ENCODE results near the gene SIGLEC12. TPM values are rescaled to one million over a fixed set of nuclear protein-coding genes. Genes with fewer than 3 reads are reported as not detected.

Gene SIGLEC12
- total and polyA plus RNA-seq, 2 of the 13 experiments (the other 11 are each of a cell fraction or from before 2014, with no cell fraction given) = not detected

DNA sequence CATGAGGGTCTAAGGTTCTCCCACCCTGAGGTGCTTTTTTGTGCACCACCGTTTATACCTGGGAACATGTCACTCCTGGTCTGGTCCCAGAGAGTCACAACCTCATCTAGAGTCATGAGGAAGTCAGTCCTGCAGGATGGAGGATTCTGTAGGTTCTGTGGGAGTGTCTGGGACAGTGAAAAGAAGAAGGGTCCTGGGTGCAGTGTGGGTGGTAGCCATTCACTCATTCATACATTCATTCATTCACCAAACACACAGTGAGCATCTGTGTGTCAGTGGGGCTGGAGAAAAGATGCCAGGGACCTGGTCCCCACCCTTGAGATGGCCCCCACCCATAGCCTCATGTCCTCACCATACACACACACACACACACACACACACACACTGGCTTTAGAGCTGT is 32.0 kb downstream of the SIGLEC12 start:
- no peak overlapping the region for H2AFZ ChIP-seq (ENCODE audit: low read length)
- no peak for ATAC-seq
- no peak for FAIRE-seq

More for the DNA sequence above, 32.0 kb downstream of the SIGLEC12 start:
- ChIA-PET POLR2A (no interaction called here), CTCF (ENCODE audit: low intra/inter-chr PET ratio, low total read pairs) (no interaction called here)
- no TSS peak for BruUV-seq (replicated peaks)
- Histone ChIP-seq H3K9me3 (ENCODE audit: low read length) (no peaks in the 10 kb centered on the region), H3K9ac (ENCODE audit: insufficient read depth, low read depth, low read length) (no peak overlapping the region), H3K27me3 (ENCODE audit: control insufficient read depth in 1 of 2, insufficient read depth in 2 of 2, low read length in 2 of 2) (no peaks in the 10 kb centered on the region), H3K4me3 (replicated peaks in 1 of 3; ENCODE audit: insufficient read depth in 1 of 3, low read depth in 2 of 3, low read length in 3 of 3) (no peak overlapping the region), H3K79me2 (ENCODE audit: insufficient read depth, low read length) (no peaks in the 10 kb centered on the region), H3K27ac (ENCODE audit: extremely low read length, insufficient read depth, low read length) (no peak overlapping the region), H3K36me3 (replicated peaks in 1 of 2; ENCODE audit: control insufficient read depth in 1 of 2, insufficient read depth in 2 of 2, low read length in 2 of 2) (no peaks in the 10 kb centered on the region), H3K4me1 (ENCODE audit: insufficient read depth, low read length) (peaks cover 14% of the 10 kb centered on the region), H4K20me1 (ENCODE audit: insufficient read depth, low read length) (no peaks in the 10 kb centered on the region), H3K4me2 (ENCODE audit: low read depth, low read length) (no peak overlapping the region)
- in situ Hi-C loops (cut with HindIII; ENCODE audit: extremely low pct_ligation_motif_present, low pct_unique_long_range_greater_than_20kb) (loop anchor here (10.0 kb wide), 1 partner anchor 185 kb away; no protein-coding TSS in a partner anchor), intact Hi-C loops (cut with micrococcal nuclease; ENCODE audit: unreplicated experiment) (loop anchor here (10.0 kb wide), 1 partner anchor 765 kb away; no protein-coding TSS in a partner anchor)
- TF ChIP-seq ZNF558 (CRISPR knock-in tag; IDR thresholded peaks at IDR 0.05; ENCODE audit: borderline replicate concordance) = no peak
- TF ChIP-seq ZNF124 (CRISPR knock-in tag; IDR thresholded peaks at IDR 0.05) = no peak
- TF ChIP-seq HOXA9 (CRISPR knock-in tag; IDR thresholded peaks at IDR 0.05; ENCODE audit: borderline replicate concordance) = no peak
- TF ChIP-seq, protein P1, sequence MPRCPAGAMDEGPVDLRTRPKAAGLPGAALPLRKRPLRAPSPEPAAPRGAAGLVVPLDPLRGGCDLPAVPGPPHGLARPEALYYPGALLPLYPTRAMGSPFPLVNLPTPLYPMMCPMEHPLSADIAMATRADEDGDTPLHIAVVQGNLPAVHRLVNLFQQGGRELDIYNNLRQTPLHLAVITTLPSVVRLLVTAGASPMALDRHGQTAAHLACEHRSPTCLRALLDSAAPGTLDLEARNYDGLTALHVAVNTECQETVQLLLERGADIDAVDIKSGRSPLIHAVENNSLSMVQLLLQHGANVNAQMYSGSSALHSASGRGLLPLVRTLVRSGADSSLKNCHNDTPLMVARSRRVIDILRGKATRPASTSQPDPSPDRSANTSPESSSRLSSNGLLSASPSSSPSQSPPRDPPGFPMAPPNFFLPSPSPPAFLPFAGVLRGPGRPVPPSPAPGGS (CRISPR knock-in tag; IDR thresholded peaks at IDR 0.05) = no peak
- TF ChIP-seq ZNF232 (CRISPR knock-in tag; IDR thresholded peaks at IDR 0.05; ENCODE audit: borderline replicate concordance) = no peak
- TF ChIP-seq ZNF10 (CRISPR knock-in tag; IDR thresholded peaks at IDR 0.05; ENCODE audit: borderline replicate concordance, low read depth) = no peak
- TF ChIP-seq, protein P2, sequence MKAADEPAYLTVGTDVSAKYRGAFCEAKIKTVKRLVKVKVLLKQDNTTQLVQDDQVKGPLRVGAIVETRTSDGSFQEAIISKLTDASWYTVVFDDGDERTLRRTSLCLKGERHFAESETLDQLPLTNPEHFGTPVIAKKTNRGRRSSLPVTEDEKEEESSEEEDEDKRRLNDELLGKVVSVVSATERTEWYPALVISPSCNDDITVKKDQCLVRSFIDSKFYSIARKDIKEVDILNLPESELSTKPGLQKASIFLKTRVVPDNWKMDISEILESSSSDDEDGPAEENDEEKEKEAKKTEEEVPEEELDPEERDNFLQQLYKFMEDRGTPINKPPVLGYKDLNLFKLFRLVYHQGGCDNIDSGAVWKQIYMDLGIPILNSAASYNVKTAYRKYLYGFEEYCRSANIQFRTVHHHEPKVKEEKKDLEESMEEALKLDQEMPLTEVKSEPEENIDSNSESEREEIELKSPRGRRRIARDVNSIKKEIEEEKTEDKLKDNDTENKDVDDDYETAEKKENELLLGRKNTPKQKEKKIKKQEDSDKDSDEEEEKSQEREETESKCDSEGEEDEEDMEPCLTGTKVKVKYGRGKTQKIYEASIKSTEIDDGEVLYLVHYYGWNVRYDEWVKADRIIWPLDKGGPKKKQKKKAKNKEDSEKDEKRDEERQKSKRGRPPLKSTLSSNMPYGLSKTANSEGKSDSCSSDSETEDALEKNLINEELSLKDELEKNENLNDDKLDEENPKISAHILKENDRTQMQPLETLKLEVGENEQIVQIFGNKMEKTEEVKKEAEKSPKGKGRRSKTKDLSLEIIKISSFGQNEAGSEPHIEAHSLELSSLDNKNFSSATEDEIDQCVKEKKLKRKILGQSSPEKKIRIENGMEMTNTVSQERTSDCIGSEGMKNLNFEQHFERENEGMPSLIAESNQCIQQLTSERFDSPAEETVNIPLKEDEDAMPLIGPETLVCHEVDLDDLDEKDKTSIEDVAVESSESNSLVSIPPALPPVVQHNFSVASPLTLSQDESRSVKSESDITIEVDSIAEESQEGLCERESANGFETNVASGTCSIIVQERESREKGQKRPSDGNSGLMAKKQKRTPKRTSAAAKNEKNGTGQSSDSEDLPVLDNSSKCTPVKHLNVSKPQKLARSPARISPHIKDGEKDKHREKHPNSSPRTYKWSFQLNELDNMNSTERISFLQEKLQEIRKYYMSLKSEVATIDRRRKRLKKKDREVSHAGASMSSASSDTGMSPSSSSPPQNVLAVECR (CRISPR knock-in tag; IDR thresholded peaks at IDR 0.05; ENCODE audit: borderline replicate concordance) = no peak
- TF ChIP-seq, protein P3, sequence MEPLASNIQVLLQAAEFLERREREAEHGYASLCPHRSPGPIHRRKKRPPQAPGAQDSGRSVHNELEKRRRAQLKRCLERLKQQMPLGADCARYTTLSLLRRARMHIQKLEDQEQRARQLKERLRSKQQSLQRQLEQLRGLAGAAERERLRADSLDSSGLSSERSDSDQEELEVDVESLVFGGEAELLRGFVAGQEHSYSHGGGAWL (CRISPR knock-in tag; IDR thresholded peaks at IDR 0.05) = no peak
- no peak for DNase-seq (ENCODE audit: low spot score)
- 0% methylated on average over 1 of the region's 1 CpG for WGBS (ENCODE audit: low lambda C conversion rate)

All from HepG2 (cell line).